Osteocyte (in vitro differentiated cells): ENCODE measurements around the gene MEDAG. TPM values are rescaled to one million over a fixed set of nuclear protein-coding genes. Genes with fewer than 3 reads are reported as not detected.
A peak's percentile ranks its signal among the peaks of the same experiment; 100 is the strongest.

Experiments
- DNase-seq: peaks from one replicate; pipeline ENCODE4 v3.0.0; 2021; ENCODE audit warnings: mixed read lengths; ENCODE audit not compliant: unreplicated experiment; ENCODE audit errors: extremely low spot score
- H3K27ac Mint-ChIP-seq: one replicate; pipeline ENCODE4 v1.8.0; 2021; ENCODE audit warnings: mild to moderate bottlenecking, mixed read lengths; ENCODE audit not compliant: unreplicated experiment
- H3K27me3 Mint-ChIP-seq: one replicate; pipeline ENCODE4 v1.8.0; 2021; ENCODE audit warnings: mixed read lengths; ENCODE audit not compliant: unreplicated experiment
- H3K36me3 Mint-ChIP-seq: one replicate; pipeline ENCODE4 v1.8.0; 2021; ENCODE audit warnings: mixed read lengths; ENCODE audit not compliant: unreplicated experiment
- H3K4me1 Mint-ChIP-seq: one replicate; pipeline ENCODE4 v1.8.0; 2021; ENCODE audit warnings: mixed read lengths; ENCODE audit not compliant: unreplicated experiment
- H3K4me3 Mint-ChIP-seq: one replicate; pipeline ENCODE4 v1.8.0; 2021; ENCODE audit warnings: mild to moderate bottlenecking, moderate library complexity, mixed read lengths; ENCODE audit not compliant: unreplicated experiment
- H3K9me3 Mint-ChIP-seq: one replicate; pipeline ENCODE4 v1.8.0; 2021; ENCODE audit warnings: mixed read lengths; ENCODE audit not compliant: unreplicated experiment
- total RNA-seq: library from RNA; stranded (reverse); gene quantifications from 2 replicates; pipeline ENCODE4 v1.2.1, GENCODE V29; 2021
- TF ChIP-seq, protein P1 (sequence below): fragments of 200-600 bp; sonication (generic); IDR thresholded peaks from 2 replicates; pipeline ENCODE4 v1.5.0; 2021; ENCODE audit warnings: antibody characterized with exemption, mild to moderate bottlenecking, moderate library complexity

Gene MEDAG
- total RNA-seq, 1 donor from 2014 or later = 2.7 TPM

DNA sequence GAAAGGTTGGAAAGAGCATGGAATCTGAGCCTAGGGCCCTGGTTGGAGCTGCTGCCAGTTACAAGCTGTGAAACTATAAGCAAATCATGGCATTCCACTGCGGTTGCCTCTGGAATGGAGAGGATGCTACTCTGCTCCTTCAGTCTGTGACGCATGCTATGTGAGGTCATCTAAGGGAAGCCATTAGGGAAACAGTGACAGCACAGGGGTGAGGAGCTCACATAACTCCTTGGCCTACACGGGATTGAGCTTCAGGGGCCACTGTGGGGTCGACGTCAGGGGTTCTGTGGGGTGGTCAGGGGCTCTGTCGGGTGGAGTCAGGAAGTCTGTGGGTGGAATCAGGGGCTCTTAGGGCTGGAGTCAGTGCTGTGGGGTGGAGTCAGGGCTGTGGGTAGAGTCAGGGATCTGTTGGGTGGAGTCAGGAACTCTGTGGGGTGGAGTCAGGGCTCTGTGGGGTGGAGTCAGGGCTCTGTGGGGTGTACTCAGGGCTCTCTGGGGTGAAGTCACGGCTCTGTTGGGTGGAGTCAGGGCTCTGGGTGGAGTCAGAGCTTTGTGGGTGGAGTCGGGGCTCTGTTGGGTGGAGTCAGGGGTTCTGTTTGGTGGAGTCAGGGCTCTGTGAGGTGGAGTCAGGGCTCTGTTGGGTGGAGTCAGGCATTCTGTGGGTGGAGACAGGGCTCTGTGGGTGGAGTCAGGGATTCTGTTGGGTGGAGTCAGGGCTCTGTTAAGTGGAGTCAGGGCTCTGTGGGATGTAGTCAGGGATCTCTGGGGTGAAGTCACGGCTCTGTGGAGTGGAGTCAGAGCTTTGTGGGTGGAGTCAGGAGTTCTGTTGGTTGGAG is 35.8 kb upstream of the MEDAG start:
- Mint-ChIP-seq H3K36me3 (no peaks in the 10 kb centered on the region), H3K9me3 (no peaks in the 10 kb centered on the region), H3K27me3 (no peaks in the 10 kb centered on the region), H3K4me1 (peaks cover 73% of the 10 kb centered on the region), H3K4me3 (peak overlapping the region; percentile 55), H3K27ac (peak overlapping the region; percentile 100)
- TF ChIP-seq, protein P1, sequence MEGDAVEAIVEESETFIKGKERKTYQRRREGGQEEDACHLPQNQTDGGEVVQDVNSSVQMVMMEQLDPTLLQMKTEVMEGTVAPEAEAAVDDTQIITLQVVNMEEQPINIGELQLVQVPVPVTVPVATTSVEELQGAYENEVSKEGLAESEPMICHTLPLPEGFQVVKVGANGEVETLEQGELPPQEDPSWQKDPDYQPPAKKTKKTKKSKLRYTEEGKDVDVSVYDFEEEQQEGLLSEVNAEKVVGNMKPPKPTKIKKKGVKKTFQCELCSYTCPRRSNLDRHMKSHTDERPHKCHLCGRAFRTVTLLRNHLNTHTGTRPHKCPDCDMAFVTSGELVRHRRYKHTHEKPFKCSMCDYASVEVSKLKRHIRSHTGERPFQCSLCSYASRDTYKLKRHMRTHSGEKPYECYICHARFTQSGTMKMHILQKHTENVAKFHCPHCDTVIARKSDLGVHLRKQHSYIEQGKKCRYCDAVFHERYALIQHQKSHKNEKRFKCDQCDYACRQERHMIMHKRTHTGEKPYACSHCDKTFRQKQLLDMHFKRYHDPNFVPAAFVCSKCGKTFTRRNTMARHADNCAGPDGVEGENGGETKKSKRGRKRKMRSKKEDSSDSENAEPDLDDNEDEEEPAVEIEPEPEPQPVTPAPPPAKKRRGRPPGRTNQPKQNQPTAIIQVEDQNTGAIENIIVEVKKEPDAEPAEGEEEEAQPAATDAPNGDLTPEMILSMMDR = no peak
- DNase-seq = peak; percentile 95

DNA sequence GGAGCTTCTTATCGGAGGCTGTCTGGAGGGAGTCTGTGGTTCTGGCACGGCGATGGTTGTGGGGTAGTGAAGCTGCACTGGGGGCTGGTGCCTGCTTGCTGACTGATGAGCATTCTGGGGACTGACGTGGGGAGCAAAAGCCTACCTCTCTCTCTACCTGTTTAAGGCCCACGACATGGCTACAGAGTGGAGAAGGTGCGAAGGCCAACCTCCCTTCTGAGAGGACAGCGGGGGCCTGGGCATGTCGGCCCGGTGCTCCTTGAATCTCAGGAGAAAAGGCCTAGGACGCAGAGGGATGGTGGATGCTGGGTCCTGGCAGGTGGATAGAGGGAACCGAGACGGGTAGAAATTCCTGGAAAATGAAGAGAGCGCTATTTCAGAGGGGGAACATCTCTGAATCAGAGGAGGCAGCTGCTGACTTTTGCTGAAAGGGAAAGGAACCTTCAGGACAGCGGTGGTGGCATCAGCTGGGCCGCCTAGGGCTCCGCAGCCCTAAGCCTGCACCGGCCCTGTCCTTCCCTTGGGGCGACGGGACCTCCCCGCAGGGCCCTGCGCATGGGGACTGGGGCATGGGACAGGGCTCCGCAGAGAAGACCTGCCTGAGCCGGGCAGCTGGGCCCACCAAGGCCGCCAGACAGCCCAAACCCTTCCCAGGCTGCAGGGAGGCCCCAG is 35.0 kb upstream of the MEDAG start:
- Mint-ChIP-seq H3K27me3 (no peaks in the 10 kb centered on the region), H3K27ac (peak overlapping the region; percentile 100), H3K4me3 (peak overlapping the region; percentile 55), H3K4me1 (peaks cover 66% of the 10 kb centered on the region), H3K9me3 (no peaks in the 10 kb centered on the region), H3K36me3 (no peaks in the 10 kb centered on the region)
- no peak for DNase-seq
- TF ChIP-seq, protein P1 = no peak

DNA sequence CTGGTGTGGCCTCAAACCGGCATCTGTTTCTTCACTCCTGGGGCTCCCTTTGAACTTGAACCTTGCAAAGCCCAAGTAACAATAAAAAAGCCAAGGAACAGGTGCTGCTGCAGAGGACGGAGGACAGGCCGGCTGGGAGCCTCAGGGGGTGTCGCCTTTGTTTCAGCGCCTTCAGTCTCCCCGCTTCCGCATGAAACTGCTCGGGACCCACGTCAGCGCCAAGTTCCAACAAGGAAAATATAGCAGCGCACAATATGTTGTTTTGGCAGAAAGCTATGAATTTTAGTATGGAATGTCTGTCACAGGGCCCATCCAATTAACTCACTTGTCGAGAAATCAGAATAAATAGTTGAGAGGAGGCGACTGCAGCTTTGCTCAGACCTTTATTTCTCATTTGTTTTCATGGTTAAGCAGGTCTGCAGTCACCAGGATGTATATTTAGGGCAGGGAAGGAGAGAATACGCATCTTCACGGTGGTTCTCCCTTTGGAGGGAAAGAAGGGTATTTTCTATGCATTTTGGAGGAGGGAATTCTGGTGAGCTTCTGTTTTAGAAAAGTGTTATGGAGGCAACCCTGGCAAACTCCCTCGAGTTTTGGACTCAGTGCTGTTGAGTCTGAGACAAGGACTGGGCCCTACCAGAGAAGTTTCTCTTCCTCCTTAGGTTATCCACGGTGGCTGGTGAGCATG is 34.3 kb upstream of the MEDAG start:
- Mint-ChIP-seq H3K36me3 (no peaks in the 10 kb centered on the region), H3K9me3 (no peaks in the 10 kb centered on the region), H3K4me3 (no peak overlapping the region), H3K27ac (peak overlapping the region; percentile 95), H3K27me3 (no peaks in the 10 kb centered on the region), H3K4me1 (peaks cover 62% of the 10 kb centered on the region)
- no peak for DNase-seq
- TF ChIP-seq, protein P1 = no peak

DNA sequence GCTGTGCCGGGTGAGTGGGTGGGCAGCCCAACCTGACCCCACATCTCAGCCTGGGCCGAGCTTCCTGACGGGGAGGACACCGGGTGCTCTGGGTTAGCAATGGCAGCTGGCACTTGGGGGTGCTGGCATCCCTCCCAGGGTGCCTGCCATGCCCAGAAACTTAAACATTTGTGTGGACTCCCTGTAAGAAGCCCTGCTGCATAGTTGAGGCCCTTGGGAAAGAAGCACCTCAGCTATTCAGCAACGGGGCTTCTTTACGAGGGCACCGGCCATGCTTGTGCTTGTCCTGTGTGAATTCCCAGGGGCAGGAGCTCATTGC is 33.8 kb upstream of the MEDAG start:
- Mint-ChIP-seq H3K27me3 (no peaks in the 10 kb centered on the region), H3K4me3 (no peak overlapping the region), H3K27ac (peak overlapping the region; percentile 95), H3K9me3 (no peaks in the 10 kb centered on the region), H3K4me1 (peaks cover 66% of the 10 kb centered on the region), H3K36me3 (no peaks in the 10 kb centered on the region)
- no peak for DNase-seq
- TF ChIP-seq, protein P1 = no peak
